HG02885 (cell line): Measurements from ENCODE around the gene DHRS13.

Experiments
- ATAC-seq: cut with Tn5 transposase; IDR thresholded peaks from one replicate; pipeline ENCODE4 v1.9.1; 2021; ENCODE audit warnings: mild to moderate bottlenecking; ENCODE audit not compliant: unreplicated experiment, poor library complexity

The DHRS13 gene, protein sequence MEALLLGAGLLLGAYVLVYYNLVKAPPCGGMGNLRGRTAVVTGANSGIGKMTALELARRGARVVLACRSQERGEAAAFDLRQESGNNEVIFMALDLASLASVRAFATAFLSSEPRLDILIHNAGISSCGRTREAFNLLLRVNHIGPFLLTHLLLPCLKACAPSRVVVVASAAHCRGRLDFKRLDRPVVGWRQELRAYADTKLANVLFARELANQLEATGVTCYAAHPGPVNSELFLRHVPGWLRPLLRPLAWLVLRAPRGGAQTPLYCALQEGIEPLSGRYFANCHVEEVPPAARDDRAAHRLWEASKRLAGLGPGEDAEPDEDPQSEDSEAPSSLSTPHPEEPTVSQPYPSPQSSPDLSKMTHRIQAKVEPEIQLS

DNA sequence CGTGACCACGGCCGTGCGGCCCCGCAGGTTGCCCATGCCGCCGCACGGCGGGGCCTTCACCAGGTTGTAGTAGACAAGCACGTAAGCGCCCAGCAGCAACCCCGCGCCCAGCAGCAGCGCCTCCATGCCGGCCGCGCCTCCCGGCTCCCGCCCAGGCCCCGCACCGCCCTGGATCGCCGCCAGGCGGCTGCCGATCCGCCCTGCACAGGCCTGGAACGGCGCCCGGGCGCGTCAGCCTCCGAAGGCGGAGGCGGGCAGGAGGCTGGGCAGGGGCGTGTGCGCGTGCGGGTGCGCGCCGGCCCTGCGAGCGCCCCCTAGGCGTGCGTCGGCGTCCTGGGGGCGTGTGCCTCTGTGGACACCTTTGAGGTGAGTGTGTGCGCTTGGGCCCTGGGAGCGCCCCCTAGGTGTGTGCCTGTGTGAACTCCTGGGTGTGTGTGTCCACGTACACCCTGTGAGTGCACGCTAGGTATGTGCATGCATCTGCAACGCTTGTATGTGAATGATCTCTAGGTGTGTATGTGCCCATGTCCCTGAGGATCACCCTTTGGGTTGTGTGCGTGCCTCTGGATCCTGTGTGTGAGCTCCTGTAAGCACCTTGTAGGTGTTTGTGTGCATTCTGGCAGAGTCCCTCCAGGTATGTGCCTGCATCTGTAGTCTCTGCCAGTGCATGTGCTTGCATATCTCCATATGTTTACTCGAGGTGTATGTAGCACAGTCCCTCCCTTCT is at the start of gene DHRS13:
TSS of gene DHRS13 (minus strand) at position 261 of the 727 bp plus-strand sequence. CDS start at position 126, 135 bp downstream.
- peak; percentile 88 for ATAC-seq

DNA sequence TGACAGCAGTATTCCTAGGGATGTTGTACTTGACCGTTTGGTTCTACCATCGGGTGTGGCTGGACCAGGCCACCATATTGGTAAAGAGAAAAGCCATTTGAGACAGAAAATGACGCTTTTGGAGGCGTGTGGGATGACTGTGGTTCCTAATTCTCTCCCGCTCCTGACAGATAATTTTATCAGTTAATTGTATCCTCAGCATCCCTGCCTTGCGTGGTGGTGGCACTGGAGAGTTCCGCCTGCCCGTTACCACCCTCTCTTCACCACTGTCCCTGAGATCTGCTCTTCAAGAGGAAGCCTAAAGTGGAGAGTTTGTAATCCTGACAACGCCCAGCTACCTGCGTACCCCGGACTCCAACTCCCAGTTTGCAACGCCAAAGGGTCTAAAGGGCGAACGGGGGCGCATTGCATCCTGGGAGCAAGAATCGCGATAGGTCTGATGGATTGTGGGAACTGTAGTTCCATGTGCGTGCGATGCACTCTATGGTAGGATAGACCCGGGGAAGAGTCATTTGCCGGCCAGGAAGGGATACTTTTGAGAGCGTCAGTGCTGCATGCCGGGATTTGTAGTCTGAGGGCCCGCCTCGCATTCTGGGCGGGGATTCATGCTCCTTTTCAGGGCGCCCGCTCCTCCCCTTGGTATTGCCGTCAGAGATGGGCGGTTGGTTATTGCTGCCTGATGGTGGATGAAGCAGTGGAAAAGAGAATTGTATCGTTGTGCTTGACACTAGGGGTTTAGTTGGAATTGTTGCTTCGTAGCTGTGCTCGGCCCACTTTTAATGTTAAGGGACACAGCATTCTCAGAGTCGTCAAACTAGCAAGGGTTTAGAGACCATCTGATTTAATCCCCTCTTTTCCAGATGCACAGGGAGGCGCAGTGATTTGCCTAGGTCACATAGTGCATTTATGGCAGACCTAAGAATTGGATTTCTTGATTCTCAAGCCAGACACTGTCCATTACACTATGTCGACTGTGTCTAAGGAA is 49.4 kb upstream of the DHRS13 start:
- ATAC-seq, result peak; percentile 58

DNA sequence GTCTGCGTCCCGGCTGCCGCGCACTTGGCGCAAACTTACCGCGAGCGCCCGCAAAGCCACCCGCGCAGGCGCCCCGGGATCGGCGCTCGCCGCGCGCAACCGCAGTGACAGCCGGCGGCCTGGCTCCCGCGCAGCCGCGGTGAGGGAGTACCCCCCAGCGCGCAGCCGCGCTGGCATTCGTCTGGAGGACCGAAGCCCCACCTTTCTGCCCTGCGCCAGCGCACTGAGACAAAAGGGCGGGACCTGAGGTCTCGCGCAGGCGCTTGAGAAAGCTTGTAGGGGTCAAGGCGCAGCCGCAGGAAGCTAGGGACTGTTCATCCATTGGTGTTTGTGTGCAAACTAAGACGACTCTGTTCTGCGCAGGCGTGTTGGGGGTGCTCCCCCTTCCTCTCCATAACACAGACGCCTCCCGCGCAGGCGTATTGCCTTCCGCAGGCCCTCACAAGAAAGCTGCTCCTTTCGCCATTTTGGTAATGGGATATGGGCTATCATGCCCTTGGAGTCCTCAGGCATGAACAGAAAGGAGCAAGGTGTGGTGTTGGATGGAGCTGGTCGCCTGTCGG is 48.6 kb upstream of the DHRS13 start, which contains the start of gene PHF12:
TSS of gene PHF12 (minus strand) at position 91 of the 563 bp plus-strand sequence. CDS start 558 bp downstream, outside the sequence.
- peak; percentile 68 for ATAC-seq

DNA sequence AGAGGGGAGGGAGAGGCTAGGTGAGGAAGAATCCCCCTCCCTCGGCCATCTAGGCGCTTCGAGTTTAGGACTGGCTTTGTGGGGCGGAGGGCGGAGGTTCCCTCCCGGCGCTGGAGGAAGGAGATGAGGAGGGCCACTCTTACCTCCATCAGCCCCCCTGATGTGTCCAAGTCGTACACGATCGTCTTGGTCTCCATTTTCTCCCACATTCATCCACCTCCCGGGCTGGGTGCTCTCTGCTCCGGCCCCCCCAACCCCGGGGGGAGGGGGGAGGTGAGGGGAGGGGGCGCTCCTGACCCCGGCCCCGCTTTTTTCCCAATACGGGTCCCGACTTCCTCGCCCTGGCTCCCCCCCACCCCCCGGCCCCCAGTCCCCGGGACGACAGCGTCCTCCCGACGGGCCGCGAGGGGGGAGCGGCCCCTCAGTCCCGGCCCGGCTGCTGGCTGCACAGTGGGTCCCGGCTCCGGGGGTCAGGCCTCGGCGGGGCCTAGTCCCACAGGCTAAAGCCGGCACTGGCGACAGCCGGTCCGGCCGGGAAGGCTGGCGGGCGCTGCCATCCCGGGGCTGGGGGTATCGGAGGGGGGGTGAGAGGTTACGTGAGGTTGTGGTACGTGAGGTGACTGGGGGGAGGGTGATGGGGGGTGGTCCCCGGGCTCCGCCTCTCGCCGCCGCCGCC is 48.0 kb upstream of the DHRS13 start:
- ATAC-seq, result no peak

DNA sequence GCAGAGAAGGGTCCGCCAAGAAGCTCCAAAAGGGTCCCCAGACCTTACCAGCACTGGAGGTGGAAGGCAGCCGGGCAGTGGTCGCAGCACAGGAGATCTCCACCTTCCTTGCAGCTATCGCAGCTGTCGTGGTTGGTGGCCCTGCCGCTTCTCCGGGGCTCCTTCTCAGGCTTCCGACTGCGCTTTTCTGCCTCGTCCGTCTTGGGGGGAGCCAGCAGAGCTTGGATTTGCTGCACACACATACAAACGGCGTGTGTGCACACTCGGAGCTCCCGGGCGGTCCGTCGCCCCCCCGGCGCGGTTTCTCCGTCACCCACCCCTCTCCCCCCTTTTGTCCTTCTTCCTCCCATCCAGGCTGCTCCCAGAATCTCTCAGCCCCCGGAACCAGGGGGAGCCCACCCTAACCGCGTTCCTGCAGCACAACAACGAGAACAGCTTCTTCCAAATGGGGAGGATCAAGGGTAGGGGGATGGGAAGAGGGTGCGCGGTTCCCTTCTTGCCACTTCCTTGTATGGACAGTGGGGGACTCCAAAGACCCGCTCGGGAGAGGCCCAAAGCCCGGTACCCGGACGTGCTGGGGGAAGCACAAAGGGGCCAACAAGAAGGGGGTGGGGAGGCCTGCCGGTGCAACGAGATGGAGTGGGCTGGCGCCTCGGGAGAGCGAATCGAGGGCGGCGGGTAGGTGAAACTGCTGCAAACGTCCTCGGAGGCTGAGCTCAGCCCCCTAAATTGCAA is 47.3 kb upstream of the DHRS13 start:
- no peak for ATAC-seq

DNA sequence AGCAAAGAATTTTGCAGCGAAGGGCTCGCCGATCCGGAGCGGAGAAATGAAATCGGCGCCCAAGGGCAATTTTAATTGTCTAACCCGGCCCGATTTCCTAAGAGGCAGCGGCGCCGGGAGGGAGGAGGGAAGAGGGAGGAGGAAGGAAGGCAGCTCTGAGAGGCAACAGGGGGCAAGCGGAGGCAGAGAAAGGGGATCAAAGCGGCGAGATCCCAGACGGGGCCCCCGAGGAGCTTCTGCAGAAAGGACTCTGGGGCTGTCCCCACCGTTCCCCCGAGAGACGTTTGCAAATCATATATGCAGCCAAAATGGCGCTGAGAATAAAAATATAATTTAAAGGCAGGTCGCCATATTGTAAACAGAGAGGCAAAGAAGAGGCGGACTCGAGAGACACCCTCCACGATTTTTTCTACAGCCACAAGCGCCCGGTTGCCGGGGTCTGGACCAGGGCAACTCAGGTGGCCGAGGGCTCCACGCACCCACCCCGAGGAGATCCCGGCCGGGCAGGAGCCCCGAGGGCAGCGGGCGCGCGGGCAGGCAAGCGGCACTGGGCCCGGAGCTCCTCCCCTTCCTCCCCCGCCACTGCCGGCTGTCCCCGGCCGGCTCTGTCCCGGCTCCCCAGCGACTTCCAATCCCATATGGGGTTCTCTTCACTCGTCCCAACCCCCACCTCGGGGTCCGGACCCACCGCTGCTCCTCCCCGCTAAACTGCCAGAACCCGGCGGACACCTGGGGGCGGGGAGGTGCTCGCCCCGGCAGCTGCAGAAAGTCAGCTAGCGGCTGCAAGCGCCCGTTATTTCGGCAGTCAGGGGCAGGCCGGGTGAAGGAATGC is 46.5 kb upstream of the DHRS13 start:
- ATAC-seq, result no peak

DNA sequence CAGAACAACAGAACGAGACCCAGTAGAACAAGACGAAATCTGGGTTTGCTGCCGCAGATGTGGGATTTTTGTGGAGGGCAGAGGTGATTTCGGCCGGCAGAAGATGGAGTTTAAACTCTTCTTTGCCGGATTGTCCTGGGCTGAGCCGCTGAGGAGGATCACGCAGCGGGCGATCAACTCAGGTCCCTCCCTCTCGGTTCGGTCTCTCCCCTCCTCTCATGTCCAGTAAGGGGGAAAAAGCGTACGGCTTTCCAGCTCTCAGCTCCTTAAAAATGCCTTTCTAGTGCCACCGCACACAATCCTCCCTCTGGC is 46.0 kb upstream of the DHRS13 start:
- no peak for ATAC-seq

DNA sequence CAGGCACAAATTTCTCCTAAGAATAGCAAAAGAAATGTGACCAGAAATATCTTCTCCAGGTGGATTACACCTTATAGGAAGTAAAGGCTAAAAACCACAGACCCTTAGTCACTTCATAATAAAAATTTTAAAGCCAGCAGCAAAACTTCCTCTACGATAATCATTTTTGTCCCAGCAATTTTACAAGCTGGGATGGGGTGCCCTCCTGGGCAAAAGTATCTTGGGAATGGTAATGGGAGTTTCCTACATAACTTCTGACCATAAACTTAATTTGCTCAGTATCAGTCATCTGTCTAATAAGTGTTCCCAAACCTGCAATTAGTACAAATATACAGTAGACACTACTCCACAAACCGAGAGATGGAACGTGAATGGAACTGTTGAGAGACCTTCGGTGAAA is 45.5 kb upstream of the DHRS13 start:
- no peak for ATAC-seq

DNA sequence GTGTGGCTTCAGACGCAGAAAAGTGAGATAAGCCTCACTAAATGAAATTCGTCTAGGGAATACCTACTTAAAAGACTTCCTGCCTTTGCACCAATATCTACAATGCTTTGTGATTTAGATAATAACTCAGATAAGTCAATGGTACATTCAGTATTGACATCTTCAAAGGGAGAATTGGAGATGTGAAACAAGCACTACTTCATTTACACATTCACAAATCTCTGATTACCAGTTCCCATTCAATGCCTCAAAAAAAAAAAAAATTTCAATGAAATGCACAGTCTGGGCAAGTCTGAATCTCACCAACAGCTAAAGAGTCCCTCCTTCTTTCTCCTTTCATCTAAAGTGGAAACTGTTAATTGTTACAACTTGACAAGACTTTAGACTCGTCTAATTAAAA is 44.8 kb upstream of the DHRS13 start:
- ATAC-seq, result no peak

DNA sequence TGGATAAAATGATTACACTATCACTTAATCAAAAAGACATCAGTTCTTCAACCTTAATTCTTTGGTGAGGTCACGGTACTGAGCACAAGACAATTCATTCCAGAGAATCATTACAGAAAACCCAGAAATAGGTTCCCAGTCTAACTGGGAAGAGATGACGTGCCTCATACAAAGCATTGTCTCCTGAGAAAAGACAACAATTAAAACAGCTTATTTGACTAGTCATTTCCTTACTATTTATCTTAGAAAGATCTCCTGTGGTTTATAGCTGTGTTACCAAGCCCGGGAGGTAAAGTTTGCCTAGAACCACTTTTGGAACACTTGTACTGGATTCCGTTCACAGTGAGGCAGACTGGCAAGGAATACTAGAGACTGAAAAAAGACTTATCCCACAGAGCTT is 43.4 kb upstream of the DHRS13 start:
- no peak for ATAC-seq

DNA sequence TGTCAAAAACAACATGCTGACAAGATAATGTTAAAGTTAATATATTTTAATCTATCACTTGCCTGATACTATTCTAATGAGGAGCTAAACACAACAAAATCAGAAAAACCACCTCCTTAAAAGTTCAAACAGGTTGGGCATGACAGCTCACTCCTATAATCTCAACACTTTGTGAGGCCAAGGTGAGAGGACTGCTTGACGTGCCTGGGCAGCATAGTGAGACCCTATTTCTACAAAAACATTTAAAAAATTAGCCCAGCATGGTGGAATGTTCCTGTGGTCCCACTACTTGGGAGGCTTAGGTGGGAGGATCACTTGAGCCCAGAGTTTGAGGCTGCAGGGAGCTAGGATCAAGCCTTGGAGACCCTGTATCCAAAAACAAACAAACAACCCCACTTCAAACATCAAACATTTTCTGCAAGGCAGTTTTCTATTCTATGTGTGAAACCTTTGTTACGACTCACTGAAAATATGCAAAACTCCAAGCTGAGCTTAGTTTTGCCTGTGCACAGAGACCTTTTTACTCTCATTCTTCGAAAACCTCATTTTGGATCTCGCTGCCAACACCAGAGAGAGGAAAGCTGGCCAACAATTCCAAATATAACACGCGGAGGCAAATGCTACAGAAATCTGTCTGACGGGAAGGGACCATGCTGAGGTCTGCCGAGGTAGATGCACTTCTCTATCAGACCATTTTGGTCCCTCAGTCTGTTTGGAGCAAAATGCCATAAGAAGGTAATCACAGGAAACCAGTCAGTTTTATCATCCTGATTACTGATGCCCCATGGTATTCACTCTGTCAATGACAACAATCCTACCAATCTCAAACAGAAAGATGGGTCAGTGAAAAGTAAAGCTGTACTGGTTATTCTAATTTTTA is 42.2 kb upstream of the DHRS13 start:
- ATAC-seq, result no peak

DNA sequence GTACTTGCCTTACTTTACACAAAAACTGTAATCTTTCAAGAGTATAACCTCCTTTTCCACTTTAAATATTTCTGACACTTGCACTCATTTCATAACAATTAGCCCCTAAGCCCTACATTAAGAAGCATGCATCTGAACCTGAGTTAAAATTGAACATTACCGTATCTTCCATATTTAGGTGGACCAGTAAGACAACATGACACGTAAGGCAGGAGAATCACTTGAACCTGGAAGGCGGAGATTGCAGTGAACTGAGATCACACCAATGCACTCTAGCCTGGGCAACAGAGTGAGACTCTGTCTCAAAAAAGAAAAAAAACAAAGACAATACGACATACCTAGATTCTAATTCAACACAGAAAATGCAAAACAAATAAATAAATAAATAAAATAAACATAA is 41.5 kb upstream of the DHRS13 start:
- no peak for ATAC-seq

DNA sequence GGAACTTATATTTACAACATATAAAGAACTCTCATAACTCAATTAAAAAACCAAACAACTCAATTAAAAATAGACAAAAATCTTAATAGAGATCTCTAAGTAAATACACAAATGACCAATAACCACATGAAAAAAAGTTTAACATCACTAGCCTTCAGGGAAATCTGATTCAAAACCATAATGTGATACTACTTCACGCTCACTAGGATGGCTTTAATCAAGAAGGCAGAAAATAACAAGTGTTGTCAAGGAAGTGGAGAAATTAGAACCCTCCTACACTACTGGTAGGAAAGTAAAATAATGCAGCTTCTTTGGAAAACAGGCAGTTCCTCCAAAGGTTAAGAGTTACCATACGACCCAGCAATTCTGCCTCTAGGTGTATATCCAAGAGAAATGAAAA is 40.0 kb upstream of the DHRS13 start:
- no peak for ATAC-seq

DNA sequence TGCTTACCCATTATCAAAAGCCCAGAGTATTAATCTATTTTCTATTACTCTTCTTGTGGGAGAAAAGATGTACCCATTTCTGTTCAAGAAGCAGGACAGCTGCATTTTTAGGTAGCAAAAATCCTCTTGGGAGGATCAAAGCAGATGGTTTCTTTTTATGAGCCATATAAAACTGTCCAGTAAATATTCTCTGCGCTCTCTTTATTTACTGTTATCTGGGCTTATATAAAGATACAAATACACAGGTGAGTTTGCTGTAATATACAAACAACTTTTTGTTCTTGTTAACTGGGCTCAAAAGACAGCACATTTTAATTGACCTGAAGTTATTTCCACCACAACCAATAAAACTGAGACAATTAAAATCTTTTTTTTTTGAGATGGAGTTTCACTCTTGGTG is 38.4 kb upstream of the DHRS13 start:
- ATAC-seq, result no peak

DNA sequence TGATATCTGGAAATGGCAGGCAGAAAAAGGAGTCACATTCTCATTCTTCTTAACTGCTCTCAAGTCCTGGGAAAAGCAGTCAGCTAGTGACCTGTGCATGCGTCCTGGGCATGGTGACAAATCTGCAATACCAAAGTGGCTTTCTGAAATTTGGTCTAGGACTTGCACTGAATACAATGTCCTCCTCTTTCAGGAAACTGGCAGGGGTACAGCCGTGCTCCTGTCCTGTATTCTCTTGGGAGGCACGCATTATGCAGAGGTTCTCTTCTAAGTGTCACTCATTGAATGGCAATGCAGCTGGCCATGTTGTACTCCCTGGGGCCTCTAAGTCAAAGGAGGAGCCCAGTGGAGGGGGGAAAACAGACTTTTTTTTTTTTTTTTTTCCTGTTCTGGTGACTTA is 37.8 kb upstream of the DHRS13 start:
- ATAC-seq, result no peak

DNA sequence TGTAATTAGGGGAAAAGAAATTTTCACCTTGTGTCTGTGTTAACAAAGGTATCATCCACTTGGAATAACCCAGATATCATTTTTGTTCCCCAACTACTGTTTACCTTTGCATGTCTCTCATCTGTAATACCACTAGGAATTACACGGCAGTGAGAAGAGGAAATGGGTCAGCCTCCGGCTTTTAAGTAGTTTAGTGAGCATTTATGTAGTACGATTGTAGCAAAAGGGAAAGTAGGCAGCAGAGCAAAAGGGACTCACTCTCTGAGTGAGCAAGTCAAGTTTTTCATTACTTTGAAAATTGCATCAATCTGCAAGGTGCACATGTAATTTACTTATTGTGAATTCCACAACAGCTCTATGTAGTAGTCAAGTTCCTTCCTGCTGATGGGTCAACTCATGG is 37.3 kb upstream of the DHRS13 start:
- ATAC-seq, result no peak

DNA sequence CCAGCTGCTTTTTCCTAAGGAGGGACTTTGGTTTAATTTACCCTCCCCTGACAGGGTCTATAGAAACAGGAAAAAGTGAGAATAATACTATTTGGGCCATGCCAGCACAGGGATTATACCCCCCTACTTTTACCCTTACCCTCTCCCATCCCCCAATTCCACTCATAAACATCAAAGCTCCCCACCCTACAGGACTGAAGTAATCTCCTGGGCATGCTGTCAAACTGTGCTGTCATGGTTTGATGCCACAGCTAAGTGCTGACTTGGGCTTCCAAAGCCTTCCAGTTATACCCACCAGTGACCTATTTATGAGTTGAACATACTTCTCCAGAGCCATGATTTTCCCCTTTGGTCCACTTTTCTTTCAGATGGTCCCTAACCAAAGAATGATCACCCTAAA is 35.7 kb upstream of the DHRS13 start:
- ATAC-seq, result no peak
